HepG2 (cell line): ENCODE measurements around the gene CD69. TPM values are rescaled to one million over a fixed set of nuclear protein-coding genes. Genes with fewer than 3 reads are reported as not detected.

Experiments
- ATAC-seq: fragments of 200-7000 bp; cut with Tn5 transposase; 3 replicates; pipeline ENCODE4 v1.9.1; 2020; ENCODE audit warnings: mild to moderate bottlenecking, moderate library complexity
- BruUV-seq: library from RNA; stranded (reverse); fragments of 400-500 nt; replicated peaks from 2 replicates; lab custom pipeline; 2021; lab: Mats Ljungman, UMichigan
- CTCF ChIA-PET: fragments of 300-600 bp; formaldehyde crosslinking; extraction: SDS; loops from one replicate; lab custom pipeline; 2021; ENCODE audit warnings: low total read pairs, inconsistent platforms, low intra/inter-chr PET ratio; lab: Yijun Ruan, JAX
- POLR2A ChIA-PET: fragments of 350-600 bp; sonication (Branson Sonifier 250); formaldehyde crosslinking; loops from one replicate; lab custom pipeline; 2020; ENCODE audit warnings: antibody characterized with exemption, inconsistent platforms; lab: Yijun Ruan, JAX
- DNase-seq: peaks from one replicate; pipeline ENCODE4 v3.0.0-alpha.2; 2015; ENCODE audit warnings: low spot score
- FAIRE-seq: peaks from 3 replicates; lab custom pipeline; 2011; peaks lifted over from hg19 to GRCh38; lab: Jason Lieb, UNC
- H2AFZ ChIP-seq: one replicate; pipeline ENCODE4 v1.6.1; 2011; ENCODE audit warnings: low read length, inconsistent platforms
- H3K27ac ChIP-seq: fragments of 300-600 bp; 3 replicates; pipeline ENCODE4 v1.8.0; 2011; ENCODE audit warnings: mixed run types, mild to moderate bottlenecking, mixed read lengths, low read length, inconsistent platforms; ENCODE audit not compliant: insufficient read depth; ENCODE audit errors: extremely low read length
- H3K27me3 ChIP-seq, 2 experiments: fragments of 200-600 bp in 1 of 2; 2 replicates in 1 of 2; 3 replicates in 1 of 2; pipeline versions ENCODE4 v1.6.0 to v1.8.0; 2011; ENCODE audit warnings: low read length in 2 of 2, mild to moderate bottlenecking in 2 of 2, moderate library complexity in 2 of 2, inconsistent platforms in 1 of 2; ENCODE audit not compliant: insufficient read depth in 2 of 2, control insufficient read depth in 1 of 2
- H3K36me3 ChIP-seq, 2 experiments: fragments of 200-600 bp in 1 of 2; replicated peaks in 1 of 2; 2 replicates in 1 of 2; 3 replicates in 1 of 2; pipeline versions ENCODE4 v1.5.1 to v1.8.0; 2011; ENCODE audit warnings: low read length in 2 of 2, inconsistent platforms in 1 of 2; ENCODE audit not compliant: insufficient read depth in 2 of 2, control insufficient read depth in 1 of 2
- H3K4me1 ChIP-seq: 2 replicates; pipeline ENCODE4 v1.5.1; 2012; ENCODE audit warnings: low read length, inconsistent platforms; ENCODE audit not compliant: insufficient read depth
- H3K4me2 ChIP-seq: 2 replicates; pipeline ENCODE4 v1.6.0; 2011; ENCODE audit warnings: low read depth, low read length, inconsistent platforms
- H3K4me3 ChIP-seq, 3 experiments: fragments of 200-600 bp in 1 of 3; sonication (generic), shearing (Covaris generic) in 1 of 3; replicated peaks in 1 of 3; 2 replicates each; pipeline ENCODE4 v1.5.1; 2011 to 2016; ENCODE audit warnings: low read length in 3 of 3, inconsistent platforms in 2 of 3, low read depth in 2 of 3, mild to moderate bottlenecking in 2 of 3, control low read depth in 1 of 3, mixed read lengths in 1 of 3; ENCODE audit not compliant: insufficient read depth in 1 of 3
- H3K79me2 ChIP-seq: one replicate; pipeline ENCODE4 v1.6.1; 2011; ENCODE audit warnings: low read length, inconsistent platforms; ENCODE audit not compliant: insufficient read depth
- H3K9ac ChIP-seq: 2 replicates; pipeline ENCODE4 v1.6.0; 2011; ENCODE audit warnings: mild to moderate bottlenecking, low read depth, low read length, inconsistent platforms; ENCODE audit not compliant: insufficient read depth
- H3K9me3 ChIP-seq: 2 replicates; pipeline ENCODE4 v1.5.1; 2012; ENCODE audit warnings: mild to moderate bottlenecking, low read length
- H4K20me1 ChIP-seq: 2 replicates; pipeline ENCODE4 v1.6.0; 2011; ENCODE audit warnings: inconsistent platforms, mild to moderate bottlenecking, low read length, moderate library complexity; ENCODE audit not compliant: insufficient read depth
- DMTF1 ChIP-seq: sonication (generic); formaldehyde crosslinking; IDR thresholded peaks from 2 replicates; pipeline ENCODE4 v1.4.0; 2020; ENCODE audit warnings: mild to moderate bottlenecking, missing genetic modification reagents
- GTF2F1 ChIP-seq: fragments of 150-350 bp; IDR thresholded peaks from 2 replicates; pipeline ENCODE4 v1.6.1; 2014; ENCODE audit warnings: low read length
- KAT2B ChIP-seq: fragments of 150-350 bp; IDR thresholded peaks from 2 replicates; pipeline ENCODE4 v1.6.1; 2014; ENCODE audit warnings: low read depth, low read length, borderline replicate concordance
- KAT8 ChIP-seq: IDR thresholded peaks from 2 replicates; pipeline ENCODE4 v1.6.1; 2016; ENCODE audit warnings: missing genetic modification reagents, missing compliant biosample characterization
- MAFK ChIP-seq, 2 experiments: IDR thresholded peaks in 1 of 2; conservative IDR thresholded peaks in 1 of 2; 2 replicates each; pipeline ENCODE4 v1.6.1; 2011; ENCODE audit warnings: improper control_type of control experiment in 2 of 2, low read length in 2 of 2
- MTF2 ChIP-seq: sonication (generic); formaldehyde crosslinking; IDR thresholded peaks from 2 replicates; pipeline ENCODE4 v1.5.0; 2020; ENCODE audit warnings: missing genetic modification reagents, borderline replicate concordance
- STAT6 ChIP-seq: sonication (generic); formaldehyde crosslinking; IDR thresholded peaks from 2 replicates; pipeline ENCODE4 v1.4.0; 2020; ENCODE audit warnings: missing genetic modification reagents, mild to moderate bottlenecking, borderline replicate concordance
- ZNF207 ChIP-seq: fragments of 450-650 bp; IDR thresholded peaks from 2 replicates; pipeline ENCODE4 v1.6.1; 2016; ENCODE audit warnings: antibody characterized with exemption, borderline replicate concordance
- ZNF710 ChIP-seq: sonication (generic); formaldehyde crosslinking; IDR thresholded peaks from 2 replicates; pipeline ENCODE4 v1.5.0; 2020; ENCODE audit warnings: mild to moderate bottlenecking, missing genetic modification reagents, borderline replicate concordance
- WGBS: methylation state at CpG from one replicate; pipeline ENCODE4 v1.1.6; 2017; ENCODE audit warnings: low lambda C conversion rate; 5-methylcytosine and 5-hydroxymethylcytosine counted together
- in situ Hi-C: cut with HindIII; loops from 2 replicates; pipeline ENCODE4 v1.10.0; 2017; ENCODE audit warnings: low pct_unique_long_range_greater_than_20kb; ENCODE audit not compliant: extremely low pct_ligation_motif_present
- intact Hi-C: fragments of 100-400 bp; cut with micrococcal nuclease; formaldehyde crosslinking; loops from one replicate; pipeline ENCODE4 v1.10.0; 2022; ENCODE audit not compliant: unreplicated experiment
- polyA plus RNA-seq, 8 experiments: library from polyadenylated mRNA; depleted of rRNA in 3 of 8; stranded (reverse) in 7 of 8; unstranded in 1 of 8; fragments of >200 nt; fragmentation: Illumina TruSeq in 4 of 8; extraction: Trizol in 4 of 8; gene quantifications; 2 replicates each; pipeline versions ENCODE4 v1.2.1 to v1.2.3, GENCODE V29; 2011 to 2016; ENCODE audit warnings: low read depth in 4 of 8, missing spikeins in 1 of 8, mixed read lengths in 1 of 8; ENCODE audit not compliant: insufficient read depth in 1 of 8
- total RNA-seq, 5 experiments: library from RNA; depleted of rRNA; stranded (reverse); fragments of >200 nt; fragmentation: Illumina TruSeq; extraction: Trizol; gene quantifications; 2 replicates each; pipeline ENCODE4 v1.2.3, GENCODE V29; 2016; ENCODE audit warnings: low read depth in 1 of 5

The CD69 gene
- total and polyA plus RNA-seq, 2 of the 13 experiments (the other 11 are each of a cell fraction or from before 2014, with no cell fraction given) = not detected

GRCh38 chr12:9763025-9763424 lies 2.3 kb upstream of the CD69 start:
- no peaks in the 10 kb centered on the region for H4K20me1 ChIP-seq

GRCh38 chr12:9762369-9762768 lies 1.7 kb upstream of the CD69 start:
- Histone ChIP-seq H3K27me3 (peaks cover 0 to 6% of the 10 kb centered on the region in 2 experiments; a peak in 3 of 5 replicates), H3K79me2 (no peaks in the 10 kb centered on the region), H3K36me3 (no peaks in the 10 kb centered on the region), H3K4me1 (no peaks in the 10 kb centered on the region), H3K9me3 (no peaks in the 10 kb centered on the region), H4K20me1 (no peaks in the 10 kb centered on the region), H3K27ac (no peak overlapping the region), H3K9ac (no peak overlapping the region), H3K4me3 (no peak overlapping the region), H2AFZ (no peak overlapping the region), H3K4me2 (no peak overlapping the region)
- no TSS peak for BruUV-seq
- intact Hi-C loops = no loop called here
- FAIRE-seq = no peak
- no peak for DNase-seq
- in situ Hi-C loops = no loop called here
- 25% methylated on average over 5 of the region's 5 CpGs for WGBS
- ChIA-PET POLR2A (no interaction called here), CTCF (no interaction called here)
- no peak for ATAC-seq
- TF ChIP-seq KAT8 (CRISPR knock-in tag) (no peak), GTF2F1 (no peak), ZNF207 (no peak), KAT2B (no peak), MTF2 (CRISPR knock-in tag) (no peak), DMTF1 (CRISPR knock-in tag) (no peak), ZNF710 (CRISPR knock-in tag) (no peak)

More at GRCh38 chr12:9763025-9763424, 2.3 kb upstream of the CD69 start:
- H3K9me3 ChIP-seq = no peaks in the 10 kb centered on the region
- ATAC-seq (no peak), DNase-seq (no peak), FAIRE-seq (no peak)
- H3K27ac ChIP-seq = no peak overlapping the region
- no peaks in the 10 kb centered on the region for H3K4me1 ChIP-seq
- no peak overlapping the region for H3K4me2 ChIP-seq
- ChIA-PET POLR2A (no interaction called here), CTCF (no interaction called here)
- no peaks in the 10 kb centered on the region for H3K36me3 ChIP-seq
- 9% methylated on average over 2 of the region's 2 CpGs for WGBS
- H2AFZ ChIP-seq = no peak overlapping the region
- TF ChIP-seq STAT6 (CRISPR knock-in tag) (no peak), MAFK (conservative IDR thresholded peaks at IDR 0.05 in 1 of 2, IDR thresholded peaks at IDR 0.05 in 1 of 2; ENCODE audit: low read length in 2 of 2) (0 out of 4 replicates have a peak, but pooled peaks of 1 of the 2 experiments have one; percentile 5)
- H3K27me3 ChIP-seq = peaks cover 0 to 6% of the 10 kb centered on the region in 2 experiments; a peak in 3 of 5 replicates
- intact Hi-C loops (no loop called here), in situ Hi-C loops (no loop called here)
- no peaks in the 10 kb centered on the region for H3K79me2 ChIP-seq
- no TSS peak for BruUV-seq
- H3K4me3 ChIP-seq = no peak overlapping the region
- H3K9ac ChIP-seq = no peak overlapping the region
